Measurements from ENCODE around the gene PTGDR2.
"Not testable (repeated sequence)": the region's sequence is repeated elsewhere in the genome, so short reads cannot be mapped to it uniquely, and the experiment has no call there.

DNA sequence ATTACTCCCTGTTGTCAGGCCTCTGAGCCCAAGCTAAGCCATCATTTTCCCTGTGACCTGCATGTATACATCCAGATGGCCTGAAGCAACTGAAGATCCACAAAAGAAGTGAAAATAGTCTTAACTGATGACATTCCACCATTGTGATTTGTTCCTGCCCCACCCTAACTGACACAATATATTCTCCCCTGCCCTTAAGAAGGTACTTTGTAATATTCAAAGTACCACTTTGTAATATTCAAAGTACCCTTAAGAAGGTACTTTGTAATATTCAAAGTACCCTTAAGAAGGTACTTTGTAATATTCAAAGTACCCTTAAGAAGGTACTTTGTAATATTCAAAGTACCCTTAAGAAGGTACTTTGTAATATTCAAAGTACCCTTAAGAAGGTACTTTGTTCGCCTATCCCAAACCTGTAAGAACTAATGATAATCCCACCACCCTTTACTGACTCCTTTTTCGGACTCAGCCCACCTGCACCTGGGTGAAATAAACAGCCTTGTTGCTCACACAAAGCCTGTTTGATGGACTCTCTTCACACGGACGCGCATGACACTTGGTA lies 31.9 kb downstream of the PTGDR2 start:
- TF ChIP-seq, protein P1, sequence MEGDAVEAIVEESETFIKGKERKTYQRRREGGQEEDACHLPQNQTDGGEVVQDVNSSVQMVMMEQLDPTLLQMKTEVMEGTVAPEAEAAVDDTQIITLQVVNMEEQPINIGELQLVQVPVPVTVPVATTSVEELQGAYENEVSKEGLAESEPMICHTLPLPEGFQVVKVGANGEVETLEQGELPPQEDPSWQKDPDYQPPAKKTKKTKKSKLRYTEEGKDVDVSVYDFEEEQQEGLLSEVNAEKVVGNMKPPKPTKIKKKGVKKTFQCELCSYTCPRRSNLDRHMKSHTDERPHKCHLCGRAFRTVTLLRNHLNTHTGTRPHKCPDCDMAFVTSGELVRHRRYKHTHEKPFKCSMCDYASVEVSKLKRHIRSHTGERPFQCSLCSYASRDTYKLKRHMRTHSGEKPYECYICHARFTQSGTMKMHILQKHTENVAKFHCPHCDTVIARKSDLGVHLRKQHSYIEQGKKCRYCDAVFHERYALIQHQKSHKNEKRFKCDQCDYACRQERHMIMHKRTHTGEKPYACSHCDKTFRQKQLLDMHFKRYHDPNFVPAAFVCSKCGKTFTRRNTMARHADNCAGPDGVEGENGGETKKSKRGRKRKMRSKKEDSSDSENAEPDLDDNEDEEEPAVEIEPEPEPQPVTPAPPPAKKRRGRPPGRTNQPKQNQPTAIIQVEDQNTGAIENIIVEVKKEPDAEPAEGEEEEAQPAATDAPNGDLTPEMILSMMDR (IDR thresholded peaks at IDR 0.05): not testable (repeated sequence)
- TF ChIP-seq POLR2A (IDR thresholded peaks at IDR 0.05): not testable (repeated sequence)

Measured in thyroid gland (tissue), 4 donors.